Left lung (tissue), 10 donors: ENCODE measurements around the gene RIOK1. TPM values are rescaled to one million over a fixed set of nuclear protein-coding genes. Genes with fewer than 3 reads are reported as not detected.

ENCODE experiments used
- ATAC-seq: fragments of 200-7000 bp; cut with Tn5 transposase; one replicate; pipeline ENCODE4 v1.9.1; 2020; ENCODE audit warnings: moderate library complexity
- DNase-seq, 4 donors: peaks; one replicate each; pipeline ENCODE4 v3.0.0-alpha.2; 2013 to 2020
- H3K27ac ChIP-seq, 2 donors: fragments of 200-600 bp; sonication (generic) in 1 of 2; one replicate each; pipeline versions ENCODE4 v1.5.0 to v1.8.0; 2020 to 2021
- H3K27me3 ChIP-seq, 2 donors: fragments of 200-600 bp; sonication (generic) in 1 of 2; one replicate each; pipeline versions ENCODE4 v1.5.0 to v1.8.0; 2020 to 2021
- H3K36me3 ChIP-seq, 2 donors: fragments of 200-600 bp; sonication (generic) in 1 of 2; one replicate each; pipeline versions ENCODE4 v1.5.0 to v1.8.0; 2020 to 2021
- H3K4me1 ChIP-seq, 2 donors: fragments of 200-600 bp; one replicate each; pipeline ENCODE4 v1.8.0; 2021
- H3K4me3 ChIP-seq, 2 donors: fragments of 200-600 bp; sonication (generic) in 1 of 2; one replicate each; pipeline versions ENCODE4 v1.5.0 to v1.8.0; 2020 to 2021; ENCODE audit warnings: mild to moderate bottlenecking in 1 of 2
- H3K9me3 ChIP-seq, 2 donors: fragments of 200-600 bp; sonication (generic) in 1 of 2; one replicate each; pipeline versions ENCODE4 v1.5.0 to v1.8.0; 2020 to 2021
- CTCF ChIP-seq, 2 donors: fragments of 200-600 bp; sonication (generic) in 1 of 2; IDR thresholded peaks; one replicate each; pipeline versions ENCODE4 v1.5.0 to v1.8.0; 2021; ENCODE audit warnings: antibody characterized with exemption in 2 of 2
- intact Hi-C, 2 donors: fragments of 100-400 bp; cut with DNase I; formaldehyde crosslinking; loops; one replicate each; pipeline versions ENCODE4 v1.11.2 to v1.14.2; 2022
- polyA plus RNA-seq, 6 donors: library from polyadenylated mRNA; unstranded; fragments of 120-200 nt; gene quantifications; one replicate each; pipeline ENCODE4 v1.2.1, GENCODE V29; 2013; ENCODE audit not compliant: insufficient read length in 6 of 6
- total RNA-seq, 2 donors: library from RNA; stranded (reverse); fragmentation: NEBNext Ultra II Directional; extraction: Animal tissue kit (Norgen Biotek cat#: 25700); gene quantifications; one replicate each; pipeline ENCODE4 v1.2.1, GENCODE V29; 2021
- donor health status: DM: no; HTN: yes; CAD: no.
- donor health status: DM: no; HTN: no; CAD: no.

The RIOK1 gene
- total and polyA plus RNA-seq, 8 donors: 15.0 to 38.3 (median 31.3) TPM

GRCh38 chr6:7424058-7424457, 34.5 kb downstream of the RIOK1 start:
- H3K4me1 ChIP-seq: no peaks in the 10 kb centered on the region
- no peak for DNase-seq
- no peaks in the 10 kb centered on the region for H3K27me3 ChIP-seq
- peaks cover 0 to 14% of the 10 kb centered on the region in 2 donors for H3K36me3 ChIP-seq
- intact Hi-C loops: loop anchor here in 1 of 2 donors (10.0 kb wide), 1 partner anchor 191 kb away; no protein-coding TSS in a partner anchor
- no peak for TF ChIP-seq CTCF (IDR thresholded peaks at IDR 0.05)
- H3K27ac ChIP-seq: no peak overlapping the region
- H3K4me3 ChIP-seq: no peak overlapping the region
- H3K9me3 ChIP-seq: no peaks in the 10 kb centered on the region
- ATAC-seq: no peak

- DNase-seq (peak in 1 of 4 donors; percentile 33), ATAC-seq (peak; percentile 94)
- Histone ChIP-seq H3K27ac (no peak overlapping the region), H3K27me3 (no peaks in the 10 kb centered on the region), H3K36me3 (peaks cover 0 to 2% of the 10 kb centered on the region in 2 donors), H3K4me1 (no peaks in the 10 kb centered on the region), H3K9me3 (no peaks in the 10 kb centered on the region), H3K4me3 (no peak overlapping the region)
- intact Hi-C loops: loop anchor here in 1 of 2 donors (10.0 kb wide), 1 partner anchor 190 kb away; no protein-coding TSS in a partner anchor
- TF ChIP-seq CTCF (IDR thresholded peaks at IDR 0.05): peak; percentile 37 to 41
These were observed 35.6 kb downstream of the RIOK1 start for GRCh38 chr6:7424967-7425807.

- H3K9me3 ChIP-seq: no peaks in the 10 kb centered on the region
- no peak overlapping the region for H3K27ac ChIP-seq
- ATAC-seq: no peak
- no peak for DNase-seq
- no peaks in the 10 kb centered on the region for H3K4me1 ChIP-seq
- no peak for TF ChIP-seq CTCF (IDR thresholded peaks at IDR 0.05)
- no peaks in the 10 kb centered on the region for H3K27me3 ChIP-seq
- H3K4me3 ChIP-seq: no peak overlapping the region
- no peaks in the 10 kb centered on the region for H3K36me3 ChIP-seq
- intact Hi-C loops: loop anchor here in 1 of 2 donors (10.0 kb wide), 1 partner anchor 189 kb away; no protein-coding TSS in a partner anchor
These were observed 36.2 kb downstream of the RIOK1 start for GRCh38 chr6:7425808-7426190.

- no peak for DNase-seq
- TF ChIP-seq CTCF (IDR thresholded peaks at IDR 0.05): no peak
- no peaks in the 10 kb centered on the region for H3K36me3 ChIP-seq
- H3K9me3 ChIP-seq: no peaks in the 10 kb centered on the region
- H3K27ac ChIP-seq: no peak overlapping the region
- no peak for ATAC-seq
- intact Hi-C loops: loop anchor here in 1 of 2 donors (10.0 kb wide), 1 partner anchor 188 kb away; no protein-coding TSS in a partner anchor
- peaks cover under 1 to 4% of the 10 kb centered on the region in 2 donors for H3K27me3 ChIP-seq
- no peak overlapping the region for H3K4me3 ChIP-seq
- peaks cover 1 to 5% of the 10 kb centered on the region in 2 donors for H3K4me1 ChIP-seq
These were observed 37.0 kb downstream of the RIOK1 start for GRCh38 chr6:7426447-7427169.

GRCh38 chr6:7431313-7431673, 41.7 kb downstream of the RIOK1 start:
- Histone ChIP-seq H3K4me3 (no peak overlapping the region), H3K4me1 (peaks cover 6 to 9% of the 10 kb centered on the region in 2 donors), H3K36me3 (no peaks in the 10 kb centered on the region), H3K9me3 (no peaks in the 10 kb centered on the region), H3K27me3 (peaks cover 5 to 17% of the 10 kb centered on the region in 2 donors), H3K27ac (no peak overlapping the region)
- TF ChIP-seq CTCF (IDR thresholded peaks at IDR 0.05): no peak
- ATAC-seq (peak; percentile 9), DNase-seq (no peak)
- intact Hi-C loops: no loop called here
